GM12878 (cell line): ENCODE measurements around the gene CD48. TPM values are rescaled to one million over a fixed set of nuclear protein-coding genes. Genes with fewer than 3 reads are reported as not detected.

Experiments used
- ATAC-seq: fragments of 200-7000 bp; cut with Tn5 transposase; 3 replicates; pipeline ENCODE4 v1.9.1; 2020; ENCODE audit warnings: mild to moderate bottlenecking, moderate library complexity
- BruUV-seq: library from RNA; stranded (reverse); fragments of 400-500 nt; replicated peaks from 2 replicates; lab custom pipeline; 2021; lab: Mats Ljungman, UMichigan
- CTCF ChIA-PET: fragments of 300-600 bp; sonication (Branson Sonifier 250); formaldehyde crosslinking; extraction: SDS; loops from one replicate; lab custom pipeline; 2021; ENCODE audit warnings: inconsistent platforms; lab: Yijun Ruan, JAX
- POLR2A ChIA-PET: fragments of 350-600 bp; formaldehyde crosslinking; extraction: SDS; loops from one replicate; lab custom pipeline; 2021; ENCODE audit warnings: inconsistent platforms; lab: Charles Lee
- RAD21 ChIA-PET: fragments of 300-600 bp; sonication (Branson Sonifier 250); formaldehyde crosslinking; loops from one replicate; lab custom pipeline; 2023; ENCODE audit warnings: antibody characterized with exemption; ENCODE audit not compliant: unreplicated experiment; lab: Charles Lee
- SMC1A ChIA-PET: fragments of 300-600 bp; sonication (Branson Sonifier 250); formaldehyde crosslinking; loops from one replicate; lab custom pipeline; 2023; ENCODE audit not compliant: unreplicated experiment, uncharacterized antibody; lab: Charles Lee
- DNase-seq: peaks from one replicate; pipeline ENCODE4 v3.0.0-alpha.2; 2011; ENCODE audit warnings: low read depth, low spot score
- FAIRE-seq: peaks from 3 replicates; lab custom pipeline; 2011; peaks lifted over from hg19 to GRCh38; lab: Jason Lieb, UNC
- H2AFZ ChIP-seq: 2 replicates; pipeline ENCODE4 v1.6.0; 2011; ENCODE audit warnings: low read depth, low read length, control low read depth; ENCODE audit not compliant: control insufficient read depth
- H3K27ac ChIP-seq: 2 replicates; pipeline ENCODE4 v1.5.1; 2011; ENCODE audit warnings: control low read depth; ENCODE audit not compliant: control insufficient read depth, insufficient read depth
- H3K27me3 ChIP-seq, 2 experiments: replicated peaks in 1 of 2; 2 replicates each; pipeline versions ENCODE4 v1.6.0 to v1.6.1; 2011; ENCODE audit warnings: low read length in 1 of 2; ENCODE audit not compliant: control insufficient read depth in 2 of 2, insufficient read depth in 2 of 2
- H3K36me3 ChIP-seq, 2 experiments: 2 replicates each; pipeline ENCODE4 v1.5.1; 2011; ENCODE audit warnings: low read length in 1 of 2; ENCODE audit not compliant: control insufficient read depth in 2 of 2, insufficient read depth in 2 of 2
- H3K4me1 ChIP-seq: 2 replicates; pipeline ENCODE4 v1.6.1; 2011; ENCODE audit warnings: mild to moderate bottlenecking, low read length, moderate library complexity, mixed read lengths; ENCODE audit not compliant: control insufficient read depth, insufficient read depth
- H3K4me2 ChIP-seq: 2 replicates; pipeline ENCODE4 v1.6.0; 2011; ENCODE audit warnings: control low read depth; ENCODE audit not compliant: control insufficient read depth, insufficient read depth
- H3K4me3 ChIP-seq: fragments of 200-600 bp; sonication (generic); 2 replicates; pipeline ENCODE4 v1.5.1; 2016
- H3K79me2 ChIP-seq: 2 replicates; pipeline ENCODE4 v1.6.0; 2011; ENCODE audit warnings: low read length; ENCODE audit not compliant: control insufficient read depth, insufficient read depth
- H3K9ac ChIP-seq: 2 replicates; pipeline ENCODE4 v1.8.0; 2011; ENCODE audit warnings: low read length, control low read depth, mixed read lengths; ENCODE audit not compliant: control insufficient read depth, insufficient read depth
- H3K9me3 ChIP-seq: replicated peaks from 3 replicates; pipeline ENCODE4 v1.5.1; 2011; ENCODE audit warnings: mild to moderate bottlenecking, low read length; ENCODE audit not compliant: control insufficient read depth, insufficient read depth
- H4K20me1 ChIP-seq: 2 replicates; pipeline ENCODE4 v1.6.0; 2011; ENCODE audit not compliant: control insufficient read depth, insufficient read depth
- CBX5 ChIP-seq: sonication (generic); IDR thresholded peaks from 2 replicates; pipeline ENCODE4 v1.6.1; 2016; ENCODE audit warnings: low read depth, moderate library complexity, mild to moderate bottlenecking, inconsistent platforms
- CHD4 ChIP-seq: fragments of 200-600 bp; sonication (generic); IDR thresholded peaks from 2 replicates; pipeline ENCODE4 v1.6.1; 2016; ENCODE audit warnings: mild to moderate bottlenecking
- CUX1 ChIP-seq: IDR thresholded peaks from 2 replicates; pipeline ENCODE4 v1.6.1; 2012; ENCODE audit warnings: improper control_type of control experiment, low read depth, low read length; ENCODE audit not compliant: insufficient replicate concordance
- EP300 ChIP-seq, 2 experiments: fragments of 150-350 bp in 1 of 2; IDR thresholded peaks; 2 replicates each; pipeline ENCODE4 v1.6.1; 2011 to 2012; ENCODE audit warnings: low read depth in 2 of 2, low read length in 2 of 2, borderline replicate concordance in 1 of 2, improper control_type of control experiment in 1 of 2, inconsistent platforms in 1 of 2; ENCODE audit not compliant: control insufficient read depth in 1 of 2
- IKZF2 ChIP-seq, 2 experiments: fragments of 450-650 bp; IDR thresholded peaks; 2 replicates each; pipeline ENCODE4 v1.6.1; 2017; ENCODE audit warnings: mild to moderate bottlenecking in 2 of 2, moderate library complexity in 2 of 2
- MEF2B ChIP-seq: fragments of 450-650 bp; IDR thresholded peaks from 2 replicates; pipeline ENCODE4 v1.6.1; 2018; ENCODE audit warnings: mild to moderate bottlenecking, moderate library complexity; ENCODE audit not compliant: partially characterized antibody, poor library complexity, severe bottlenecking
- MLLT1 ChIP-seq: fragments of 450-650 bp; IDR thresholded peaks from 2 replicates; pipeline ENCODE4 v1.6.1; 2016; ENCODE audit warnings: mild to moderate bottlenecking
- SIN3A ChIP-seq: IDR thresholded peaks from 2 replicates; pipeline ENCODE4 v1.6.1; 2012; ENCODE audit warnings: low read depth, low read length, improper control_type of control experiment
- SREBF2 ChIP-seq: IDR thresholded peaks from 2 replicates; pipeline ENCODE4 v1.6.1; 2012; ENCODE audit warnings: mild to moderate bottlenecking, low read length
- TAF1 ChIP-seq: IDR thresholded peaks from 2 replicates; pipeline ENCODE4 v1.6.1; 2011; ENCODE audit warnings: mild to moderate bottlenecking, low read depth, low read length, borderline replicate concordance
- ZNF217 ChIP-seq: fragments of 450-650 bp; IDR thresholded peaks from 2 replicates; pipeline ENCODE4 v1.6.1; 2017; ENCODE audit warnings: antibody characterized with exemption, mild to moderate bottlenecking
- ZNF24 ChIP-seq: fragments of 450-650 bp; IDR thresholded peaks from 2 replicates; pipeline ENCODE4 v1.6.1; 2017; ENCODE audit warnings: antibody characterized with exemption, mild to moderate bottlenecking
- WGBS: methylation state at CpG from one replicate; pipeline ENCODE4 v1.1.6; 2016; ENCODE audit warnings: low lambda C conversion rate; ENCODE audit not compliant: insufficient replicate concordance, insufficient coverage; ENCODE audit errors: missing lambda C conversion rate; 5-methylcytosine and 5-hydroxymethylcytosine counted together
- in situ Hi-C: fragments of 300-500 bp; cut with MboI; formaldehyde crosslinking; loops from 9 replicates; pipeline ENCODE4 v1.14.3; 2018; ENCODE audit warnings: mixed read lengths
- intact Hi-C: fragments of 100-400 bp; cut with micrococcal nuclease; formaldehyde crosslinking; loops from one replicate; pipeline ENCODE4 v1.14.2; 2022; ENCODE audit not compliant: unreplicated experiment
- polyA plus RNA-seq, 11 experiments: library from polyadenylated mRNA; depleted of rRNA in 4 of 11; unstranded in 6 of 11; stranded (reverse) in 5 of 11; fragments of >200 nt; fragmentation: Nextera tagmentation in 4 of 11; fragmentation: Illumina TruSeq in 1 of 11; extraction: Ambion mirVana in 4 of 11; extraction: Trizol in 1 of 11; gene quantifications; 1 replicate in 1 of 11; 2 replicates in 10 of 11; pipeline versions ENCODE4 v1.2.1 to v1.2.3, GENCODE V29; 2011 to 2016; ENCODE audit warnings: inconsistent platforms in 2 of 11, missing spikeins in 2 of 11, low read depth in 1 of 11
- total RNA-seq, 4 experiments: library from RNA; depleted of rRNA in 3 of 4; stranded (reverse); fragments of >200 nt in 3 of 4; fragmentation: Illumina TruSeq in 1 of 4; extraction: Trizol in 1 of 4; gene quantifications; 2 replicates each; pipeline versions ENCODE4 v1.2.1 to v1.2.3, GENCODE V29; 2013 to 2021

Gene CD48
- total and polyA plus RNA-seq, 10 of the 15 experiments (the other 5 are each of a cell fraction or from before 2014, with no cell fraction given) = 302 to 1,315 (median 430) TPM

GRCh38 chr1:160717306-160717705 lies 5.7 kb upstream of the CD48 start:
- H3K36me3 ChIP-seq = no peaks in the 10 kb centered on the region
- FAIRE-seq (no peak), ATAC-seq (no peak), DNase-seq (no peak)
- H3K4me2 ChIP-seq = no peak overlapping the region
- SMC1A ChIA-PET = interaction anchor here (1.4 to 7.1 kb wide), 2 partner anchors 51 to 98 kb away, joined by 3 to 69 read pairs; no protein-coding TSS in a partner anchor
- no peak overlapping the region for H3K27ac ChIP-seq
- peaks cover 10% of the 10 kb centered on the region for H3K79me2 ChIP-seq
- H3K9me3 ChIP-seq = no peaks in the 10 kb centered on the region
- H3K4me1 ChIP-seq = peaks cover 14% of the 10 kb centered on the region
- RAD21 ChIA-PET = no interaction called here
- POLR2A ChIA-PET = interaction anchor here (1.1 kb wide), 1 partner anchor 52 kb away, joined by 3 read pairs; no protein-coding TSS in a partner anchor
- TF ChIP-seq ZNF217 = no peak
- no peak for TF ChIP-seq EP300 (IDR thresholded peaks at IDR 0.05; ENCODE audit: borderline replicate concordance in 1 of 2, control insufficient read depth in 1 of 2, low read depth in 2 of 2, low read length in 2 of 2)
- TF ChIP-seq CUX1 = no peak
- no peak for TF ChIP-seq TAF1
- no peak for TF ChIP-seq IKZF2 (IDR thresholded peaks at IDR 0.05)
- TF ChIP-seq MLLT1 = no peak
- TF ChIP-seq ZNF24 = no peak
- no peak for TF ChIP-seq MEF2B
- no peak for TF ChIP-seq SREBF2
- no peak for TF ChIP-seq CBX5
- TF ChIP-seq CHD4 = no peak
- no peak for TF ChIP-seq SIN3A
- H3K4me3 ChIP-seq = no peak overlapping the region
- CTCF ChIA-PET = interaction anchor here (0.6 to 3.6 kb wide), 3 partner anchors 36 to 247 kb away, joined by 3 to 16 read pairs (median 3); no protein-coding TSS in a partner anchor
- no peaks in the 10 kb centered on the region for H4K20me1 ChIP-seq
- no peaks in the 10 kb centered on the region for H3K27me3 ChIP-seq
- no peak overlapping the region for H2AFZ ChIP-seq
- WGBS = 62% methylated on average over 5 of the region's 5 CpGs
- in situ Hi-C loops = no loop called here
- intact Hi-C loops = no loop called here
- H3K9ac ChIP-seq = no peak overlapping the region
- no TSS peak for BruUV-seq
